Testis (tissue), 2 donors: ENCODE measurements around the gene PCSK7.

Source experiments
- POLR2A ChIP-seq: fragments of 450-650 bp; IDR thresholded peaks from one replicate; pipeline ENCODE4 v1.6.1; 2017; ENCODE audit warnings: antibody characterized with exemption, mild to moderate bottlenecking, moderate library complexity
- TF ChIP-seq, protein P1 (sequence below), 3 experiments: fragments of 450-650 bp in 2 of 3; fragments of 200-600 bp in 1 of 3; sonication (generic) in 1 of 3; IDR thresholded peaks; one replicate each; pipeline ENCODE4 v1.5.1; 2016 to 2019; ENCODE audit warnings: antibody characterized with exemption in 3 of 3, mild to moderate bottlenecking in 2 of 3, moderate library complexity in 1 of 3

GRCh38 chr11:117238221-117238620 lies 6.3 kb upstream of the PCSK7 start:
- TF ChIP-seq POLR2A = no peak
- TF ChIP-seq, protein P1, sequence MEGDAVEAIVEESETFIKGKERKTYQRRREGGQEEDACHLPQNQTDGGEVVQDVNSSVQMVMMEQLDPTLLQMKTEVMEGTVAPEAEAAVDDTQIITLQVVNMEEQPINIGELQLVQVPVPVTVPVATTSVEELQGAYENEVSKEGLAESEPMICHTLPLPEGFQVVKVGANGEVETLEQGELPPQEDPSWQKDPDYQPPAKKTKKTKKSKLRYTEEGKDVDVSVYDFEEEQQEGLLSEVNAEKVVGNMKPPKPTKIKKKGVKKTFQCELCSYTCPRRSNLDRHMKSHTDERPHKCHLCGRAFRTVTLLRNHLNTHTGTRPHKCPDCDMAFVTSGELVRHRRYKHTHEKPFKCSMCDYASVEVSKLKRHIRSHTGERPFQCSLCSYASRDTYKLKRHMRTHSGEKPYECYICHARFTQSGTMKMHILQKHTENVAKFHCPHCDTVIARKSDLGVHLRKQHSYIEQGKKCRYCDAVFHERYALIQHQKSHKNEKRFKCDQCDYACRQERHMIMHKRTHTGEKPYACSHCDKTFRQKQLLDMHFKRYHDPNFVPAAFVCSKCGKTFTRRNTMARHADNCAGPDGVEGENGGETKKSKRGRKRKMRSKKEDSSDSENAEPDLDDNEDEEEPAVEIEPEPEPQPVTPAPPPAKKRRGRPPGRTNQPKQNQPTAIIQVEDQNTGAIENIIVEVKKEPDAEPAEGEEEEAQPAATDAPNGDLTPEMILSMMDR (IDR thresholded peaks at IDR 0.05) = no peak
